Body of pancreas (tissue), 4 donors: ENCODE measurements around the gene NUP93. TPM values are rescaled to one million over a fixed set of nuclear protein-coding genes. Genes with fewer than 3 reads are reported as not detected.

ENCODE experiments used
- ATAC-seq: fragments of 150-250 bp; one replicate; pipeline ENCODE4 v1.9.1; 2016
- DNase-seq, 4 donors: peaks; one replicate each; pipeline ENCODE4 v3.0.0-alpha.2; 2019
- H3K27ac ChIP-seq, 4 donors: fragments of 200-600 bp; sonication (generic); 1 replicate in 3 of 4; 2 replicates in 1 of 4; pipeline versions ENCODE4 v1.5.1 to v1.6.1; 2016 to 2019; ENCODE audit warnings: mild to moderate bottlenecking in 1 of 4, mixed read lengths in 1 of 4, moderate library complexity in 1 of 4
- H3K27me3 ChIP-seq, 2 donors: fragments of 200-600 bp; sonication (generic); one replicate each; pipeline ENCODE4 v1.6.0; 2016; ENCODE audit warnings: mild to moderate bottlenecking in 1 of 2
- H3K36me3 ChIP-seq, 2 donors: fragments of 200-600 bp; sonication (generic); replicated peaks in 1 of 2; 2 replicates each; pipeline ENCODE4 v1.5.1; 2016; ENCODE audit warnings: low read depth in 2 of 2; ENCODE audit not compliant: insufficient read depth in 1 of 2
- H3K4me1 ChIP-seq: fragments of 200-600 bp; sonication (generic); one replicate; pipeline ENCODE4 v1.6.0; 2016
- H3K4me3 ChIP-seq, 2 donors: fragments of 200-600 bp; sonication (generic); 1 replicate in 1 of 2; 2 replicates in 1 of 2; pipeline ENCODE4 v1.5.1; 2016 to 2019
- H3K9me3 ChIP-seq, 3 donors: fragments of 200-600 bp; sonication (generic); 1 replicate in 2 of 3; 2 replicates in 1 of 3; pipeline ENCODE4 v1.5.1; 2016
- CTCF ChIP-seq, 7 experiments: fragments of 450-650 bp in 4 of 7; fragments of 200-600 bp in 3 of 7; sonication (generic) in 3 of 7; IDR thresholded peaks; one replicate each; pipeline ENCODE4 v1.5.1; 2016 to 2019; ENCODE audit warnings: antibody characterized with exemption in 7 of 7
- POLR2A ChIP-seq, 3 donors: fragments of 450-650 bp; IDR thresholded peaks; one replicate each; pipeline ENCODE4 v1.6.1; 2016; ENCODE audit warnings: antibody characterized with exemption in 3 of 3, mild to moderate bottlenecking in 2 of 3
- WGBS, 2 donors: methylation state at CpG; one replicate each; pipeline ENCODE4 v1.1.5; 2017; 5-methylcytosine and 5-hydroxymethylcytosine counted together
- intact Hi-C: fragments of 100-400 bp; cut with DNase I; formaldehyde crosslinking; loops from one replicate; pipeline ENCODE4 v1.15.1; 2023
- total RNA-seq, 2 donors: library from RNA; depleted of rRNA; stranded (reverse); fragments of >200 nt; gene quantifications; one replicate each; pipeline ENCODE4 v1.1.0, GENCODE V29; 2016

Gene NUP93
- total RNA-seq, 2 donors from 2014 or later: 12.2 to 19.1 TPM

GRCh38 chr16:56689171-56689570 lies 40.8 kb upstream of the NUP93 start:
- H3K4me1 ChIP-seq: peaks cover 58% of the 10 kb centered on the region
- TF ChIP-seq CTCF (IDR thresholded peaks at IDR 0.05) (no peak), POLR2A (IDR thresholded peaks at IDR 0.05) (no peak)
- intact Hi-C loops: no loop called here
- H3K27ac ChIP-seq: peak overlapping the region; percentile 32 to 75 (median 54)
- H3K36me3 ChIP-seq: no peaks in the 10 kb centered on the region
- H3K27me3 ChIP-seq: no peaks in the 10 kb centered on the region
- ATAC-seq: peak; percentile 47
- DNase-seq: peak; percentile 56 to 85 (median 72)
- H3K9me3 ChIP-seq: no peaks in the 10 kb centered on the region
- H3K4me3 ChIP-seq: no peak overlapping the region
- 22 to 43% methylated on average over 1 to 3 of the region's 3 CpGs for WGBS, 2 donors

GRCh38 chr16:56690420-56691122 lies 39.4 kb upstream of the NUP93 start:
- Histone ChIP-seq H3K4me1 (peaks cover 44% of the 10 kb centered on the region), H3K9me3 (no peaks in the 10 kb centered on the region), H3K36me3 (no peaks in the 10 kb centered on the region), H3K27me3 (no peaks in the 10 kb centered on the region), H3K27ac (no peak overlapping the region), H3K4me3 (no peak overlapping the region)
- TF ChIP-seq POLR2A (IDR thresholded peaks at IDR 0.05) (no peak), CTCF (IDR thresholded peaks at IDR 0.05) (no peak)
- intact Hi-C loops: loop anchor here (10.0 kb wide), 1 partner anchor 86 kb away; the partner anchor contains the start of gene MT2A
- ATAC-seq (no peak), DNase-seq (no peak)
- WGBS, 2 donors: 72 to 80% methylated on average over 3 to 4 of the region's 4 CpGs

- Histone ChIP-seq H3K9me3 (no peaks in the 10 kb centered on the region), H3K4me3 (no peak overlapping the region), H3K27ac (peak overlapping the region in 1 of 4 donors; percentile 54), H3K36me3 (no peaks in the 10 kb centered on the region), H3K27me3 (no peaks in the 10 kb centered on the region), H3K4me1 (peaks cover 35% of the 10 kb centered on the region)
- TF ChIP-seq POLR2A (IDR thresholded peaks at IDR 0.05) (no peak), CTCF (IDR thresholded peaks at IDR 0.05) (no peak)
- intact Hi-C loops: loop anchor here (10.0 kb wide), 1 partner anchor 87 kb away; the partner anchor contains the start of gene MT2A
- 19 to 21% methylated on average over 3 to 4 of the region's 4 CpGs for WGBS, 2 donors
- DNase-seq (peak; percentile 57 to 78 (median 72)), ATAC-seq (peak; percentile 77)
Measured at GRCh38 chr16:56691885-56692284, 38.0 kb upstream of the NUP93 start.

- TF ChIP-seq CTCF (IDR thresholded peaks at IDR 0.05) (no peak), POLR2A (IDR thresholded peaks at IDR 0.05) (no peak)
- no peaks in the 10 kb centered on the region for H3K9me3 ChIP-seq
Measured at GRCh38 chr16:56695246-56695645, 34.7 kb upstream of the NUP93 start.

More at GRCh38 chr16:56695246-56695645, 34.7 kb upstream of the NUP93 start:
- Histone ChIP-seq H3K36me3 (no peaks in the 10 kb centered on the region), H3K27ac (no peak overlapping the region), H3K4me3 (no peak overlapping the region), H3K27me3 (no peaks in the 10 kb centered on the region), H3K4me1 (peaks cover 19% of the 10 kb centered on the region)
- intact Hi-C loops: loop anchor here (10.0 kb wide), 1 partner anchor 90 kb away; the partner anchor contains the start of gene MT2A
- WGBS, 2 donors: no CpG with 5 or more reads among the region's 1 CpG
- ATAC-seq (no peak), DNase-seq (no peak)
